Stimulated activated CD8-positive, alpha-beta memory T cell treated with anti-CD3 and anti-CD28 coated beads, Interleukin-12 subunit alpha, Interleukin-12 subunit beta, amount 100 ng/mL, for 4 hours (primary cell): Measurements from ENCODE around the gene PELI2.
"Not testable (repeated sequence)": the region's sequence is repeated elsewhere in the genome, so short reads cannot be mapped to it uniquely, and the experiment has no call there.

Experiments
- DNase-seq: peaks from one replicate; pipeline ENCODE4 v3.0.0-alpha.2; 2020; ENCODE audit warnings: low read depth

Gene PELI2

DNA sequence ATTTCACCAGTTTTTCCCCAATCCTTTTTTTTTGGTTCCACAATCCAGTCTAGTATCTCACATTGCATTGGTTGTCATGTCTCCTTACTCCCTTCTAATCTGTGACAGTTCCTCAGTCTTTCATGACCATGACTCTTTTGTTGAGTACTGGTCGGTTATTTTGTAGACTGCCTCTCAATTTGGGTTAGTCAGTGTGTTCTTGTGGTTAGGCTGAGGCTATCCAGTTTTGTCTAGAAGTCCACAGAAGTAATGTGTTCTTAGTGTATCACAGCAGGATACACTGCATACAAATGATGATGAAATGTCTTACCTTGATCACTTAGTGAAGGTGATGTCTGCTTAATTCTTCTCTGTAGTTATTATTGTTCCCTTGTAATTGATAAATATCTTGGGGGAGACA lies 24.8 kb downstream of the PELI2 start:
- DNase-seq: no peak

DNA sequence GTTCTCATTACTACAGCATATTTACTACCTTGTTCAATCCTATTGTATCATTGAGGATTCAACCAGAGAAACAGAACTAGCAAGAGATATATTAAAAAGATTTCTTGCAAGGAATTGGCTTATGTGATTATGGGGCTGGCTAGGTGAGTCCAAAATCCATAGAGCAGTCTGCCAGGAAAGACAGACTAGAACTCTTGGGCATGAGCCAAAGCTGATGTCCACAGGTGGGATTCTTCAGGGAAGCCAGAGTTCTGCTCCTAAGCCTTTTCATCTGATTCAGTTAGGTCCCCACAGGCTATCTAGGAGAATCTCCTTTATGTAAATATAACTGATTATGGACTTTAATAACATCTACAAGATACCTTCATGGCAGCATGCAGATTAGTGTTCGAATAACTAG lies 26.0 kb downstream of the PELI2 start:
- DNase-seq: no peak

DNA sequence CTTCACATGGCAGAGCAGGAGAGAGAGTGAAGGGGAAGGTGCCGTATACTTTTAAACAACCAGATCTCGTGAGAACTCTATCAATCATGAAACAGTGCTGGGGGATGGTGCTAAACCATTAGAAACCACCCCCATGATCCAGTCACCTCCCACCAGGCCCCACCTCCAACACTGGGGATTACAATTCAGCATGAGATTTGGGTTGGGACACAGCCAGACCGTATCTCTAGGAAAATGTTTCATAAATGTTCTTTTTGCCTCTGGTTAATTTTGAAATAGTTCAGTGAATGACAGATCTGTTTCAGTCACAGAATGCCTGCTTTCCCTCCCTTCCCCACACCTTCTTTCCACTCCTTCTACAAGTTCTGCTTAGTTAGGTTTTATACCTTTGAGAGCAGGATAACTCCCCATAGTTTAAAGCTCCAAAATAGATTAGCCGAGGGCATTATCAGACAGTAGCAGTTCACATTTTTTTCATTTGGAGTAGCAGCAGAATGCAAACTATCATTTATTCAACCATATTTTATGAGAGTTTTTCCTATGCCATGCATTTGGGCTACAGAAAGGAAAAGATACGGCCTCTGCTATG lies 27.1 kb downstream of the PELI2 start:
- no peak for DNase-seq

DNA sequence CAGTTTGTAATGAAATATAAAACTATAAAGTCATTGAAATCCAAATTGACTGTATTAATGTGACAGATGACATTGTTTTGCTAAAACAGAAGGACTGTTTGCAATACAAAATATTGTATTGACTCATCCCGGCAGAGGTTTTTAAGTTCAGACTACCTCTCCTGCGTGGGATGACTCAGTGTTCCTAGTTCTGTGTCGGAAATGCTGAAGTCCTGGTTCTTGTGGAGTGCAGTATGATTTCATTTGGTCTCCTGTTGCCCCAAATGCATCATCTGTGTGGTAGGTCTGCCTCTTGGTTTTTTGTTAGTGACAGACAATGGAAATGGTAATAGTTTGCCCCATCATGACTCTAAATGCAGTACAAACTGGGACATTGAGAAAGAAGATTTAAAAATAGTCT lies 27.8 kb downstream of the PELI2 start:
- DNase-seq: no peak

DNA sequence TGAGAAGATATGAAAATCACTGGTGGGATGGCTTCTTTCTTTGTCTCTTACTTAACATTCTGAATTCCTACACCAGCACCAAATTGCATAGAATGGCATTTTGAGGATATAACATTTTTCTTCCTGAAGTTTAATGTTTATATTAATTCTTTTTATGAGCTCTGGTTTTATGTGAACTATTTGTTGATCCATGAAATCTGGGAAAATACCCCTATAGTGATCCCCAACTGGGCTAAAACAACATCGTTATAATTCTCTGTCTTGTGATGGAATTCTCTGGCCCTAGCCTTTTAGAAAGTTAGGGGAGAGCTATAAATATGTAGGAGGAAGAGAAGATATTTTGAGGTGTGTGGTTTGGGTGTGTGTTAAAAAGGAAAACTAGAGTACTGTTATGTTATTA lies 29.2 kb downstream of the PELI2 start:
- DNase-seq: no peak

DNA sequence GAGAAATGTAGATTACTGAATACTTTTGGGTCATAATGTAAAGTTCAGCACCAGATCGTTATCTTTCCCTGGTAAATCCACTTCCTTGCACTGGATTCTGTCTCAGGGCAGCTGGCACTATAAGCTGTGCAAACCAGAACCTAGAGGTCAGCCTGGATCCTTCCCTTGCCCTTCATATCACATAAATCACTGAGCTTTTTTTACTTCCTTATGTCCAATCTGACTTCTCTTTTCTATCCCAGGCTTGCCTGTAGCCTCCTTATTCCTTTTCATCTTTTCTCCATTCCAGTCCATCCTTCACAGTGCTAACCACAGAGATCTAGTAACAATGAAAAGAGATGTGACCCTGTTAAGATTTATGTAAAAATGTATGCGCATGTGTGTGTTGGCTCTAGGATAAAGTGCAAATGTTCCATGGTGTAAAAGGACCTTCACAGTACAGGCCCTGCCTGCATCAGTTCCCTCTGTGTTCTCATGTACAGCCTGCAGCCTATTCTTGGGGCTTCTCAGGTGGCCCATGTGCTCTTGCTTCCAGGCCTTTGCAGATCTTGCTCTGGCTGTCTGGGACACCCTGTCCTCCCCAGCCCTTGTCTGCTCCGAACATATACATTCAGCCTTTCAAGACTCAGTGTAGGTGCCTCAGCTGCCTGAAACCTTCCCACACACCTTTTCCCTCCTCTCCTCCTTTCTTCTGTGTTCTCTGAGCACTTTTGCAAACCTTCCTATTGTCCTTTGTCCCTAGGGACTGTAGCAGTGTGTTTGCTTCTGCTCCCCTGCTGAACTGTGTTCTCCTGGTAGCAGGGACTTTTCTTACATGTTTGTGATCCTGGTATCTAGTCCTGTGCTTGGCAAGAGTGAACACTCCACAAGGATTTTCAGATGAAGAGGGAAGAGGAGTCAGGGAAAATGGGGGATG lies 30.0 kb downstream of the PELI2 start:
- no peak for DNase-seq

DNA sequence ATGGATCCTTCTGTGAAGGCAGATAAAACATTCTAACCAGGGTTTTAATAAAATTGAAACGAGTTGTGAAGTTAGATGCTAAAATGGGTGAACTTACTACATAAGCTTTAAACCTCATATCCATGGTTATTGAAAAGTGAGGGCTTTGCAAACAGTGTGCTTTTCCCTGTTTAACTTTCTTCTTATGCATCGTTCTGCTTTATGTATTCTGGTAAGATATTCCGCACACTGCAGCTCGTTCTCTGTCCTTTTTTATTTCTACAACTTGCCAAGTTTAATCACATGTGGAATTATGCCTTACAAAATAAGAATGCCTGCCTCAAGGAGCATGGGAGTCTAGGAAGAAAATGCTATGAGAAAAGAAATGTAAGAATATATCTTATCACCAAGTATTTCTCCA lies 30.9 kb downstream of the PELI2 start:
- no peak for DNase-seq

DNA sequence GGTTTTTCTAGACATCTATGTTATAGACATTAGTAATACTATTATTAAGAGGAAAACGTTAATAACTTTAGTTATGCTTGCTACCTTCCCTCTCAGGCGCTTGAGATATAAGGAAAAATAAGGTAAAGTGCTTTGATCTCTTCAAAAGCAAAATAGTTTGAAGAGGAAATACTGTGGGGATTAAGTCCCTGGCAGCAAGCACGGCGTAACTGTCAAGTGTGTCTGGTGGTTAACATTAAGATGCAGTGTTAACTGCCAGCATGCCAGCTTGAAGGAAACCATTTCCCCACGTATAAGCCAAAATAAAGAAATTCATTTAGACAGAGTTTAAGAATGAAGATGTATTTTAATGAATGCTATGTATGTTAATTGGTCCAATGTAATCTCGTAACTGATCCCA lies 31.8 kb downstream of the PELI2 start:
- no peak for DNase-seq

DNA sequence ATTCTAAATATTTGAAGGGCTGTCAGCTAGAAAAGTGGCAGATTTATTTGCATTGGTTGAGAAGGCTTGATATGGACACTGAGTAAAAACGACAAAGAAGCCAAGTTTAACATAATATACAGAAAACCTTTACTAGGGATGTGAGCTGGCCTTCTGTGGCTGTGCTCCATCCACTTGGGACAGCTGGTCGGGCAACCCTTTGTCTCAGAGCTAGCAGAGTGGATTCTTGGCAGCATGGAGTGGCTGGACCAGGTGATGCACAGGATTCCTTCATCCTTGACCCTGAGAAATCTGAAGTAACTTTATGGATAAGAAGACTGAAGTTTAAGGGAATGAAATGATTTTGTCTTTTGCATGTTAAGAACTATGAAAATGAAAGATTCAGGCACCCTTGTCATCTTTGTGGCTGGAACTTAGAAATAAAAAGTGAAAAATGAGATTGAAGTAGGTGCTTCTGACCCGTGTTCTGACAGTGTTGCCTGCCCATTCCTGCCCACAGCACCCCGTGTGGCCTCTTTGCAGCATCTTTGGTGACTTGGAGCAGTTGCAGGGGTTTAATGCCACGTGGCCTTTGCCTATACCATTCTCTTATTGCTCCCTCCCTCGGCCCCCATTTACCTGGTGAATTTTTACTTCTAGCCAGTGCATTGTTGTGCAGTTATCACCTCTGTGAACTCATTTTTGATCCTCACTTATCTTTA lies 32.6 kb downstream of the PELI2 start:
- no peak for DNase-seq

DNA sequence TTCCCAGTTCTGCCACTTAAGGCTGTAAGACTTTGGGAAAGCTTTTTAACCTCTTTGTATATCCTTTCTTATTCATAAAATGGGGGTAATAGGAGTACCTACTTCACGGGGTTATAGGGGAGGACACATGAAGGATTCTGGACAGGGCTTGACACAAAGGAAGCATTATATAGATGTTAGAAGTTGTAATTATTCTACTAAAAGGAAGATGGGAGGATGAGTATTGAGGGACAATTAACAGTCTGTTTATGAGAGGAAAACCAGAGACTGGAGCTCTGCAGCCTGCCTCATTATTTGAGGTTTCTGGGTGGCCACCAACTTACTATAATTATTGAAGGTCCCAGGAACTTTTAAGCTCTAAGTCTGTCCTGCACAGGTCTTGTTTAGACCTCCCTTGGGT lies 34.0 kb downstream of the PELI2 start:
- DNase-seq: no peak

DNA sequence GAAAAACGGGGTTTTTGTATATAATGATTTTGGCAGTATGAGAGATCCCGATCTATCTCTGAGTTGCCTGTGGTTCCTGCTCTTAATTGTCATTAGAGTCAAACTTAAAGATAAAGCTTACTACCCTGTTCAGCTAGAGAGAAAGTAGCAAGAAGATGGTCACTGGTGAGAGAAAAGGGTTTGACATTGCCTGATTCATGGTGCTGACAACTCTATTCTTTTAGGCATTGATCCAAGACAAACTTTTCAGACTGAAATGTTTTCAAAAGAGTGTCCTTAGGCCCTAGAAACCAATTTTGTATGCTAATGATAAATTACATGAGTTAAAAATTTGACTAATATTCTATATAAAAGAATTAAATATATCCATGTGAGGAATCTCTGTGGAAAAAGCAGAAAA lies 35.1 kb downstream of the PELI2 start:
- DNase-seq: no peak

DNA sequence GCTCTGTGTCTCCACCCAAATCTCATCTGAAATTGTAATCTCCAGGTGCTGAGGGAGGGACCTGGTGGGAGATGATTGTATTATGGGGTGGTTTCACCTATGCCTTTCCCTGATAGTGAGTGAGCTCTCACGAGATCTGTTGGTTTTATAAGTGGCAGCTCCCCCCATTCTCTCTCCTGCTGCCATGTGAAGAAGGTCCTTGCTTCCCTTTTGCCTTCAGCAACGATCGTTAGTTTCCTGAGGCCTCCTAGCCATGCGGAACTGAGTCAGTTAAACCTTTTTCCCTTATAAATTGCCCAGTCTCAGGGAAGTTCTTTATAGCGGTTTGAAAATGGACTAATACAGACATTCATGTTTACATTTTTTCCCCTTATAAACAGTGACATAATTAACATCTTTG lies 36.1 kb downstream of the PELI2 start:
- DNase-seq: no peak

DNA sequence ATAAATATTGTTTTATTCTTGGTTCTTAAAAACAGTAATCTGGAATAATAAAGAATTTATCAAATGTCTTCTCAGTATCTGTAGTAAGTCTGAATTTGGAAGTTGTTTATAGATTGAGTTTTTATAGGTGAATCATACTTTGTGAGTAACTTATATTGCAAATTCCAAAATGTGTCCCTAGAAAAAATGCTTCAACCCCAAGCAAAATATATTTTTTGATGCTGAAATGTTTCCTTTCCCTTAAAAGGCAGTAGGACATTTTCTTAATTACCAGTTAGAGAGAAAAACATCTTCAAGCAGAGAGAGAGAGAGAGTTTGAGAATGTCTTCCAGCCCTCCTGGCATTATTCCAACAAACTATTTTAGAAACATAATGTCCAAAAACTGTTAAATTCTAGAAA lies 37.9 kb downstream of the PELI2 start:
- no peak for DNase-seq

DNA sequence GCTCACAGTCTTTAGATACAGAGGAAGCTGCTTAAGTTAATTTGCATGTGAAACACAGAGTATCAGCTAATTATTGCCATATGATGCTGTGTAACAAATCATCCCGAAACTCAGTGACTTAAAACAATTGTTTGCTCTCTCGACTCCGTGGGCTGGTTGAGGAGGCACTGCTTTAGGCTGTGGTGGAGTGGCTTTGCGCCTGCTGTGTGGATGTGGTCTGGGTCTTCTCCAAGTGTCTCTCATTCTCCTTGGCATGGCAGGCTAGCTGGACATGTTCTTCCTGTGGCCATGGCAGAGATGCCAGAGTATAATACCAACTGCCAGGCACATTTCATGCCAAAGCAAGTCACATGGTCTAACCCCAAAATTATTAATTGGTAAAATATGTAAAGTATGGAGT lies 40.9 kb downstream of the PELI2 start:
- DNase-seq: no peak

DNA sequence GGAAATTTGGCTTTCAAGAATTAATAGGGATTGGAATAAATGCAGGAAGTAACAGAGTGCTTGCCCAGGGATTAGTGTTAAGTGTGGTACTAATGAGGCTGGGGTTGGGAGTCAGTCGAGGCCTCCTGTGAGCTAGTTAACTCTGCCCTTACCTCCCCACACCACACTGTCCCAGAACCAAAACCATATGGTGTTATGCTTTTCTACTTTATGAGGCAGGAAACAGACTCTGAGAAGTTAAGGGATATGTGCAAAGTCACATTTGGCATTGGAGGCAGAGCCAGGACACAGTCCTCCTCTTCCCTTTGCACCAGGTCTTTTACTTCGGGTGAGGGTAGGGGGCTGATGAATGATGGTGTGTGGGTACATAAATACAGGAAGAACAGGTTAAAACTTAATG lies 41.9 kb downstream of the PELI2 start:
- no peak for DNase-seq

DNA sequence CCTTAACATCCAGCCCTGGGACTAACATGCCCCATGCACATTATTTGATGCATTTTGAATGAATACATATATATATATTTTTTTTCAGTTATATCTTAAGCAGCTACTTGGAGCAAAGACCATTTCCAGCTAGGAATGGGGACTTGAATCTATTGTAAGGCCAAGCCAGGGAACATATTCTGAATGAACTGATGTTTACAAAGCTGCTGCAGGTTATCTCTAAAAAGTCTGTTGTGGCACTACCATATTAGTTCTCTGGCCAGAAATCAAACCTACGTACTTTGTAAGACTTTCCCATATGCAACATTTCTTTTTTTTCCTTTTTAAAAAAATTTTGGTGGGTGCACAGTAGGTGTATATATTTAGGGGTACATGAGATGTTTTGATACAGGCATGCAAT lies 43.4 kb downstream of the PELI2 start:
- no peak for DNase-seq

DNA sequence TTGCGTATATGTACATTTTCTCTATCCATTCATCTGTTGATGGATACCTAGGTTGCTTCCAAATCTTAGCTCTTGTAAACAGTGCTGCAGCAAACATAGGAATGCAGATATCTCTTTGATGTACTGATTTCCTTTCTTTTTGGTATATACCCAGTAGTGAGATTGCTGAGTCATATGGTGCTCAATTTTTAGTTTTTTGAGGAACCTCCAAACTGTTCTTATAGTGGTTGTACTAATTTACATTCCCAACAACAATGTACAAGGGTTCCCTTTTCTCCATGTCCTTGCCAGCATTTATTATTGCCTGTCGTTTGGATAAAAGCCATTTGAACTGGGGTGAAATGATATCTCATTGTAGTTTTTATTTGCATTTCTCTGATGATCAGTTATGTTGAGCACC lies 44.3 kb downstream of the PELI2 start:
- no peak for DNase-seq

DNA sequence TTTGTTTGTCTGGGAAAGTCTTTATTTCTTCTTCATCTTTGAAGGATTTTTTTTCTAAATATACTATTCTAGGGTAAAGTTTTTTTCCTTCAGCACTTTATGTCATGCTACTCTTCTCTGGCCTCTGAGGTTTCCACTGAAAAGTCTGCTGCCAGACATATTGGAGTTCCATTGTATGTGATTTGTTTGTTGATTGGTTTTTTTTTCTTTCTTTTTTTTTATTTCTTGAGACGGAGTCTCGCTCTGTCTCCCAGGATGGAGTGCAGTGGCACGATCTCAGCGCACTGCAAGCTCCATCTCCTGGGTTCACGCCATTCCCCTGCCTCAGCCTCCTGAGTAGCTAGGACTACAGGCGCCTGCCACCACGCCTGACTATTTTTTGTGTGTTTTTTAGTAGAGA lies 48.4 kb downstream of the PELI2 start:
- DNase-seq: not testable (repeated sequence)

DNA sequence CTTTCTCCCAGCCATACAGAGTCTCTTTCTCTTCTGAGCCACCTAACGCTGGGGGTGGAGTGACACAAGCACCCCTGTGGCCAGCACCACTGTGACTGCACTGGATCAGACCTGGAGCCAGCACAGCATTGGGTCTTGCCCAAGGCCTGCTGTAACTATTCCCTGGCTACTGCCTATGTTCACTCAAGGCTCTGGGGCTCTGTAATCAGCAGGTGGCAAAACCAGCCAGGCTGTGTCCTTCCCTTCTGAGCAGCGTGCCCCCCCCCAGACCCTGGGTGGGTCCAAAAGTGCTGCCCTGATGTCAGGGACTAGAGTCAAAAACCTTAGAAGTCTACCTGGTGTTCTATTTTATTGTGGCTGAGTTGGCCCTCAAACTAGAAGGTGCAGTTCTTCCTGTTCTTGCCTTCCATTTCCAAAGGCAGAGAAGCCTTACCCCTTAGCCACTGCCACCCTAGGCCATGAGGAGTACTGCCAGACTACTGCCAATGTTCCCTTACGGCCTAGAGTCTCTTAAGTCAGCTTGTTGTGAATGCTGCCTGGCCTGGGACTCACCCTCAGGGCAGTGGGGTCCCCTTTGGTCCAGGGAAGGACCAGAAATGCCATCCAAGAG lies 49.9 kb downstream of the PELI2 start:
- DNase-seq: no peak

DNA sequence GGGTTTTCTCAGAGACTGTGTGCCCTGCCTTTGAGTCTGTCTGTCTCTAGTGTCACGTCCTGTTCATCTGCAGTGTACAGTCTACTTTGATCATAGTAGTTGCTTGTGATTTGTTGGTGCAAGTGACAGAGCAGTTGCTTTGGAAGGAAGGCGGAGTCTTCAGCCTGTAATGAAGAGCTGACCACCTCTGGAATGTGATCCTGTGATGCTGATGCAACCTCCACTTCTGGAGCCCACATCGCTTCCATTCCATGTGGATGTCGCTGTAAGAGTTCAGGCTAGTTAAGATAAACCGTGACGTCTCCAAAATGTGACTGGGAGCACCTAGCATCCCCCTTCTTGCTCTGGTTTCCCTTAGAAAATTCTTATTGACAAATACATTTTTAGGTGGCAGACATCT lies 51.8 kb downstream of the PELI2 start:
- DNase-seq: no peak

DNA sequence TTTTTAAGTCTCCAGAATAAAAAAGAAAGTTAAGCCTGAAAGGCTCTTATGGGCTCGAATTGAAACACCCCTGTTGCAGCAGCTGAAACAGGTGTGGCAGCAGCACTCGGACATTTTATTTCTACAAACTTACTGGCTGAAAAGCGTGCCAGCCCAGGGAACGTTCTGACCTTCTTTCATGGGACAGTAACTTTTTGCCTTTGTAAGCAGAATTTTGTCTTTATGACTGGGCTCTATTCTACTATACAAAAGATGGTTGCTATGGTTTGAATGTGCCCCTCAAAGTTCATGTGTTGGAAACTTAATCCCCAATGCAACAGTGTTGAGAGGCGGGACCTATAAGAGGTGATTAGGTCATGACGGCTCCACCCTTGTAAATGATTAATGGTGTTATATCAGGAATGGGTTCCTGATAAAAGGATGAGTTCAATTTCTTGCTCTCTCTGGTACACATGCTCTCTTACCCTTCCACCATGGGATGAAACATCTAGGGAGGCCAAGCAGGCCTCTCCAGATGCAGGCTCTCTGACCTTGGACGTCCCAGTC lies 52.7 kb downstream of the PELI2 start:
- no peak for DNase-seq

DNA sequence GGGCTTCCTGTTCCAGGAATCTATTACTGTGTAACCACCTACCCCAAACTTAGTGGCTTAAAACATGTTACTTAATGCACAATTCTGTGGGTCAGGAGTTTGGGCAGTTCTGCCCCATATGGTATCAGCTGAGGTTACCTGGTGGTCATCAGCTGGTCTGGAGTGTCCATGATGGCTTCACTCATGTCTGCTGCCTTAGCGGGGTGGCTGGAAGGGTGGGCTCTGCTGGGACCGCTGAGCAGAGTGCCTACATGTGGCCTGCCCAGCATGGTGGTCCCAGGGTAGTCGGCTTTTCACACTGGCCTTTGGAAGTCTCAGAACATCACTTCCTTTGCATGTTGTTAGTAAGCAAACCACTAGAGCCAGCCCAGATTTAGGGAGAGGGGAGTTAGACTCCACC lies 53.9 kb downstream of the PELI2 start:
- DNase-seq: no peak

DNA sequence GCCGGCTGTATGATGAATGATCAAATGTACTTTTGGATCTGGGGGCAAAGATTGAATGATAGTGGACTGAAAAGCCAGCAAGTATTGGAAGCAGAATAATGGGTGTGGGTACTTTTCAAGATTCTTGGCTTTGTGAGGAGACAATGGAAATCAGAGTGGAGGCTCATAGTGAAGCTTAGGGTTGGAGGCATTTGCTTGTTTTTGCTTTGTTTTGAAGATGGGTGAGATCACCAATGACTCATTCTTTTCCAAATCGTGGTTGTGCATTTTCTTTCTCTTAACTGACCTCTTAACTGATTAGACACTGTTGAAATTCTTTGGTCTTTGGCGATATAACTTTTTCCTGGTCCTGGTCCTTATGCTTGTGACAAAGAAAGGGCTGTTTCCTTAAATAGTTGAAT lies 54.4 kb downstream of the PELI2 start:
- DNase-seq: no peak
